Measurements from ENCODE around the gene GRM1.

Gene GRM1

DNA sequence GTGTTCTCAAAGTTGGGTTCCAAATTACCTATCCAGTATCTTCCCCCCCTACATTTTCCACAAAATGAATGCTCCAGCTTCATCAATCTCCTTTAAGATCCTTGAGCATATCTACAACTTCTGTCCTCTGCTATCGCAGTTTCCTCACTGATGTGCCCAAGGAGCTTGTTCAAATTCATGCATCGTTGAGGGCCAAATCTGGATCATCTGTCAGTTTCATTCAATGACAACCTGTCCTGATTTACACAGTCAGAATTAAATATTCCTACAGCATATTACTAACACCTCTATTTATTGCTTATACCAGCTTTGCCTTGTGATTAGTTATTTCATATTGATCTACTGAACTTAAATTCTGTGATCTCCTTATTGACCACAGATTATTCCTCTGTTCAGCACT lies 68.7 kb downstream of the GRM1 start:
- DNase-seq (ENCODE audit: low read depth in 2 of 2): no peak

DNA sequence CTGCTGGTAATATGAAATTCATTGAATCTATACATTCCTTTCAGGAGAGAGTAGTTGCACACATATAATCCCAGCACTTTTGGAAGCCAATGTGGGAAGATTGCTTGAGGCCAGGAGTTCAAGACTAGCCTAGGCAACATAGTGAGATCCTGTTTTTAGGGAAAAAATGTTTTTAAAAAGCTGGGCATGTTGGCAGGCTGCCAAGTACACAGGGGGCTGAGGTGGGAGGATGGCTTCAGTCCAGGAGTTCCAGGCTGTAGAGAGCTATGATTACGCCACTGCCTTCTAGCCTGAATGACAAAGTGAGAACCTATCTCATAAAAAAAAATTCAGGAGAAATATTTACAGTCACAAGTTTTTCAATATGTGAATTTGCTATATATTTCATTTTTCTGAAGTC lies 71.9 kb downstream of the GRM1 start:
- no peak for DNase-seq (ENCODE audit: low read depth in 2 of 2)

DNA sequence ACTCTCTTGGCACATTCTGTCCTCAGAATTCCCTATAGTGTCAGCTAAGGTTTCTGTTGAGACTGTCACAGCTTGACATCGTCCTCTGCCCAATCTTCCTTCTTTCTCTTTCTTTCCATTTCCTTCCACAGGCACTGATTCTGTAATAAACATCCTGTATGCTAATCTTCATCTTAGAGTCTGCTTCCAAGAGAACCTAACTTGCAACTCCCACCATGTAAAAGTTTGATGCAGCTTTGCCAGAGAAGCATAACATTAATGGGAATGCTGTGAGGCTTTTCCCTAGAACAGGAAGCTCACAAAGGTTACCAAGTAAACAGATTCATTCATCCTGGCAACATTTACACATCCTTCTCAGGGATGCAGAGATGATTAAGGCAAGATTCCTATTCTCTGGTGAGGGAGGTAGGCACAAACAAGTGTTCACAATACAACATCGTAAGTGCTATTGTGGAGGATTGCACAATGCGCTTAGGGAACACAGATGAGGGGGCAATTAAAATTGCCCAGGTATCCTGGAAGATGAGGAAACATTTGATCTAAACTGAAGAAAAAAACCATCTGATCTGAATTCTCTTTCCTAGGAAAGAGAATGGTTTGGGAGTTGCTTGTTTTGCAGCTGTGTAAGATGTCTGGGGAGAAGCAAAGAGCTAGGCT lies 74.7 kb downstream of the GRM1 start:
- no peak for DNase-seq (ENCODE audit: low read depth in 2 of 2)

DNA sequence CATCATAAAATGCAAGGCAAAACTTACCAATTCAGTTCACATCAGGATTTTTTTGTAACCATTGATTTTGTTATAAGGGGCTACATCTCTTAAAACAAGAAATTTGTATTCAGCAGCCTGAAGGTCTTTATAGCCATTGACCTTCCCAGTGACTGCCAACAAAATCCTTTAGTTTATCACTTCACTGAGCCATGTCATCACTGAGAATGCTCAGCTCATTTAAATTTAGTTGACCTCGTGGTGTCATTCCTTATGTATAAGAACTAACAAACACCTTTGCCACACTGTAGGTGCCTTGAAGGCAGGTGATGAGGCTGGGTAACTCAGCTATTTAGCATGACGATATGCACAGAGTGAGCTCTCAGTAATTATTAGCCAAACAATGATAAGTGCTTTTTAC lies 77.7 kb downstream of the GRM1 start:
- no peak for DNase-seq (ENCODE audit: low read depth in 2 of 2)

DNA sequence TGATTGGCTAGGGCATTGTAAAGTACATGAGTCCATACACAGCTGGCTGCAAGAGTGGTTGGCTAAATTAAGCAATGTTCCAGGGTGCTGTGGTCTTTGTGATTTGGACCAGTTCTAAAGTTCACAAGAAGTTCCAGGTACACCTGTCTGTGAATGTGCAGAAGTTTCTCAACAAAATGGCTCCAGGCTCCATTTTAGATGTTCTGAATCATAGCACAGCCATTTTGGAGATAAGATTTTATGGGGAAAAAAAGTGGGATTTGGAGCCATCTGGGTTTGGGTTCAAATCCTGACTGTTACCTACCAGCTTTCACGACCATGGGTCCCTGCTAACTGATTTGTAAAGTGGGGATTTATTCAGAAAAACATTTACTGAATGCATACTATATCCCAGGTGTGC lies 82.1 kb downstream of the GRM1 start:
- DNase-seq (ENCODE audit: low read depth in 2 of 2): no peak

DNA sequence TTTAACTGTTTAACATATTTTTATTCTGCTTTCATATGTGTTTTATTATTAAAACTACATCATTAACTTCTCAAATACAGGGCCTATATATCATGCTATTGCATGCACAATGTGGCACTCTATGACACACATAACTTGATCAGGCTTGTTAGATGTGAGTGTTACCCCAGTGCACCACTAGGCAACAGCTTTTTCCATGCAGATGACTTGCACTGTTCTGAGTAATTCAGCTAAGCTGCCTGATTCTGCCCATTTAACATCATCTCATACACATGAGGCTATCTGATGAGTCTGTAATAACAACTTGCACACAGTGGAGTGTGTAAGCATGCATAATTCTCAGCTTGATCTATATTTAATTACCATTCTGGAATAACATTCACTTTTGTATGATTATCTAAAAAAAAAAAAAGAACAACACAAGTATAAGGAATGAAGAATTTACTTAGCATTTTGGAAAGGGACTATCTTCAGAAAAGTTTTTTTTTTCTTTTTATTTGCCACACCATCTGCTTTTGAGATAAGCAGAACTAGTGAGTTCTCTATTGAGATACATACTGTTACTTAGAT lies 83.1 kb downstream of the GRM1 start:
- no peak for DNase-seq (ENCODE audit: low read depth in 2 of 2)

DNA sequence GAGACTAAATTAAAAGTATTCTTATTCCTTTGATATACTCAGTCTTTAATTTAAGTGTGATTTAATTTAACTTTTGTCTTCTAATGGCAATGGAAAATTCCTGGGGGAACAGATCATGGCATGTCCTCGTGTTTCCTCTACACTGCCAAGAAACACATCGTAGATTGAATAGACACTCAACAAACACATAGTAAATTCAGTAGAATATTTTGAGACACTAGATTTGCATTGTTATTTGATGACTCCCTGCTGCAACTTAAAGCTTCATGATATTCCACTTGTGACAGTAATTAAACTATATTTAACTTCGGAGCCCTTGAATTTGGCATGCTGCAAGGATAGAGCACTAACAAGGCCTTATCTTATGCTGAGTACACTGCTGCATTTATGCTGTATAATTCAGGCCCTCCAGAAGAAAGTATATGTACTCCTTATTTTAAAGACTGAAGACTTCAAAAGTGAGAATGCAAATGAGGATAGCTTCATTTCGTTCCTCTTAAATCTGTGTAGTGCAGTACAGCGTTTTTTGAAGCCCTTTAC lies 84.3 kb downstream of the GRM1 start:
- no peak for DNase-seq (ENCODE audit: low read depth in 2 of 2)

DNA sequence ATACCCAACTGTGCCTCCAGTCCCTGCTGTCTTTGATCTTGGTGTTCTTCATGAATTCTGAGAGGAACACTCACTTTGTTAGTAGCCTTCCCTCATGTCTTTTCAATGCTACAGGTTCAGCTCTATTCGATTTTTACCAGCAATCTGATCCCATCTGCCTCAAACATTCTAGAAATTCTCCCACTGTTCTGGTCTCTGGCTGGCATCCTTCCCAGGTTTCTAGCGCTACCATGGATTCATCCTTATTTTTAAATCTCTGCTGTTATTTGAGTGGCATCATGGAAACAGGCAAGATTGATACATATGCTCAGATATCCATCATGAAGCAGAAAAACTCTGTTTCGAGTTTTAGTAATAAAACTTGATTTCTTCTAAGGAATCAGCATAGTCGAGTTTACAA lies 94.8 kb downstream of the GRM1 start:
- no peak for DNase-seq (ENCODE audit: low read depth in 2 of 2)

DNA sequence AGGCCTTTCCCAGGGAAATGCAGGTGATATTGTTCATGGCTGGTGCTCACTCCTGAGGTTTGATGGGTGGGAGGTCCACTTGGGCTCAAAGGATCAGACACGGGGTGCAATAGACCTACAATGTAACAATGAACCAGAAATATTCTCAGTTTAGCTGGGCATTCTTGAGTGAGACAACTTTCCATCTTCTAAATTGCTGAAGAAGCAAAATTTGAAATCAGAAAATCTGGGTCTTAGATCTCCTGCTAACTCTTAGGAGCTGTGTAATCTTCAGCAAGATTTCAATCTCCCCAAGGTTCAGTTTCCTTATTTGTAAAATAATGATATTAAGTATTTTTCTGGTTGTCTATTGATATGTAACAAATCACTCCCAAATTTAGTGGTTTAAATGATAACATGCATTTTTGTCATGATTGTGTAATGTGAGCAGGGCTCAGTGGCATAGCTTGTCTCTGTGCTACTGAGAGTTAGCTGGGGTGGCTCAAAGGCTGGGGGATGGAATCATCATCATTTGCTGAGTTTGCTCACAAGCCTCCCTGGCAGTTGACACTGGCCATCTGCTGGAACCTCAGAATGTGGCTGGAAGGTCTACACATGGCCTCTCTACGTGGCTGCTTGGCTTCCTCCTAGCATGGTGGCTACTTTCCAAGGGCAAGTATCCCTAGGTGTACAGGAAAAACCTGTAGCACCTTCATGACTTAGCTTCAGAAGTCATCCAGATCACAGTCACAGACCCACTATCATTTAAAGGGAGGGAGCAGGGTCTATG lies 98.8 kb downstream of the GRM1 start:
- DNase-seq (ENCODE audit: low read depth in 2 of 2): no peak

DNA sequence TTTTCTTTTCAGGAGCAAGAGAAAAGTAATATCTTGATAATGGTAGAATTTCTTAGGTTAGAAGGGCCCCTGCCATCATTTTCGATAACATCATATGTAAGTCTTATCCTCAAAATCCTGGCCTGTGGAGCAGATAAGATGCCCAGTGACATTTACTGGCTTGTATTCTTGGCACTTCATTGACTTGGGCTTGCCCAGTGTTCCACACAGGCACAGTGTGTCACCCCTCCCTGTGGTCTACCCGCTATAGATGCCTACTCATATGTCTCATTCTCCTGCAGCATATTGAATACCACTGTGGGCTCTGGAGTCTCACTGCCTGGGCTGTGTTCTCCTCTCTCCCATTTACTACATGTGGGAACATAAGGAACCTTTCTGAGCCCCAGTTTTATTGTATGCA lies 105.0 kb downstream of the GRM1 start:
- DNase-seq (ENCODE audit: low read depth in 2 of 2): no peak

DNA sequence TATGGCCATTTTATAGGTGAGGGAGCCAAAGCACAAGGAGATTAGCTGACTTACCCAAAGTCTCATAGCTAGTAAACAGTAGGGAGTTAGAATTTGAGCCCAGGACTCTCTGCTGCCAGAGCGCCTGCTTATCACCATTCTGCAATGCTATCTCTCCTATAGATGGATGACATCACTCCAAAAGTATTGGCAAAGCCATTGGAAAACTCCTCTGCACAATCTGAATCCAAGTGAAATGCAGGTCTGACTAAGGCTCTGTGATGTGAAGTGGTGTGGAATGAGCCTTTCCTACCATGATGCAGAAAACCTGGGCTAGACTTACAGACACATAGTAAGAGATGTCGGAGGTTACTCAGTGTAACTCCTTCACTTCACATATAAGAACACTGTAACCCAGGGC lies 106.3 kb downstream of the GRM1 start:
- no peak for DNase-seq (ENCODE audit: low read depth in 2 of 2)

DNA sequence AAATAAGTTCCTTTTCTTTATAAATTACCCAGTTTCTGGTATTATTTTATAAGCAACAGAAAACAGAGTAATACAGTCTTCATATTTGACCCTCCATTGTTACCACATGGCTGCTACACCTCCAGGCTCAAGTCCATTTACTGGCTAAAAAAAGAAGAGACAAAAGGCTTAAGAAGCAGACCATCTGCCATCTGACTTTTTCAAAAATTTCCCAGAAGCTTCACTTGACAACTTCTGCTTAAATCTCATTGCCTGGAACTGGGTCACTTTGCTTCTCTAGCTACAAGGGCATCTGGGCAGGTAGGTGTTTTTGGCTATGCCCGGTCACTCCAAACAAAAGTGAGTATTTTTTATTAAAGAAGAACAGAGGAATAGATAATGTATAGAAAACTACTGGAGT lies 118.0 kb downstream of the GRM1 start:
- DNase-seq (ENCODE audit: low read depth in 2 of 2): no peak

DNA sequence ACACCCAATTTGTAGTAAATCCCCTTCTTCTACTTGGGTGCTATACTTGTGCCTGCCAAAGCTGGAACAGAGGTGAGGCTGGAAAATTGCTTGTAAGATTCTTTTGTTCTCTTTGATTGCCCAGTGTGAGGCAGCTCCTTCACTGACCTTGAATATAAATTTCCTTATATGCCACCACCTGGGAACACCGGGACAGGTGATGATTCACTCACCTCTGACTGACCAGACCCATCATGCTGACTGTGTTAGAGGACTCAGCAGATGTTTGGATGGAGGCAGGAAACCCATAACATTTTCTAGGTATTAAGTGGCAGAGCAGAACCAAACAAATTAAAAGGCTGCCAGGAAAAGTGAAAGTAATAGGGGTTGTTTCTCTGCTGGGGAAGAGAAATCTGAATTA lies 120.9 kb downstream of the GRM1 start:
- DNase-seq (ENCODE audit: low read depth in 2 of 2): no peak

DNA sequence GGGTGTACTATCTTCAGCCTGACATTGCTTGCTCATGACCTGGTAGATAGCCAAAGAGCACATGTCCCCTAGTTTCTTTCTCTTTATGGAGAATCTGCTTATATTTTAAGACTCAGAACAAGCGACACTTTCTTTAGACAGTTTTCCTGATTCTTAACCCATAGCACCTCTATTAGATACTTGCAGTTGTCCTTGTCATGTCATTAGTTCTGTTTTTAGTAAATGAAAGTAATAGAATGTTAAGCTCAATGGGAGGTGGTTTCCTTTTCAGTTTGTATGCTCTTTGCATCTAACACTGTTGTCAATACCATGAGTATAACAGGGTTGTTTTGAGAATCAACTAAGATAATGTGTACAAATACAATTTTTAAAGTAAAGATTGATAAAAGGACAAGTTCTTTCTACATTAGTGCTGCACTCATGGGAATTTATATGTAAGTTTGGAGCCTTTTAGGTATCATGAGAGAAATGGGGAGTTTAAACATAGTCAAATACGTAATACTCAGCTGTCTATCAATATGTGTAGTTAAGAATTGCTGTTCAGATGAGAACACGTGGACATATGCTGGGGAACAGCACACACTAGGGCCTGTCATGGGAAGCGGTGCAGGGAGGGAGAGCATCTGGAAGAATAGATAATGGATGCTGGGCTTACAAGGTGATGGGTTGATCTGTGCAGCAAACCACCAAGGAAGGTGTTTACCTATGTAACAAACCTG lies 124.3 kb downstream of the GRM1 start:
- no peak for DNase-seq (ENCODE audit: low read depth in 2 of 2)

DNA sequence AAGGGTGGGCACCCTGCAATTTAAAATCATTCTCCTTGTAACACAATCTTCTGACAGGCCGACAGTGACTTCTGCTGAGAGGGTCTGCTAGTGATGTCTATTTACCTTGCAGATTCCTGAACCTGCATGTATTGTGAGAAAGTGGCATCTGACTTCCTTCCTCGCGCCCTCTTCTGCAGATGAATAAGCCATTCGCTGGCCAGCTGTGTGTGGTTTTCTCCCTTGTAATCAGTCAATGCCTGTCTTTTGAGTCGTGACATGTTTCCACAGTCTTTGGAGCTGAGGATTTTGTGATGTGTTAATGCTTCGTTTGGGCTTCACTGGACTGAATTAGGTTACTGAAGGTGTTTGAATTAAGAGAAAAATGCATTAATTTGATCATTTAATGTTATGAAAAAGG lies 125.3 kb downstream of the GRM1 start:
- no peak for DNase-seq (ENCODE audit: low read depth in 2 of 2)

DNA sequence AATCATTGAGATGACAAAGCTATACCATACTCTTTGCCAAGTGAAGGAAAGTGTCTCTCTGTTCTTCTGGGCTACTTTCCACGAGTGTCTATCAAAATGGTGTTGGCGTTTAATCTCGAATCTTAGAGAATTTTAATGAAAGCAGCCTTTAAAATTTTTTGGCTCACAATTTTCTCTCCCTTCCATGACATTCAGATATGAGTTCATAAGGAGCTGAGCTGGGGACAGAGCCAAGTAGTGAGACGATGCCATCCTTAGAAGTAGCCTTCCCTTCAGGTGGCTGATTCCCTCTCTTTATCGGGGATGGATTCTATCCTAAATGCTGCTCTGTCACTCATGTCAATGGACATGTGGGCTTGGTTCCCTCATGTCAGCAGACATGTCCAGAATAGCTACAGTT lies 132.8 kb downstream of the GRM1 start:
- no peak for DNase-seq (ENCODE audit: low read depth in 2 of 2)

DNA sequence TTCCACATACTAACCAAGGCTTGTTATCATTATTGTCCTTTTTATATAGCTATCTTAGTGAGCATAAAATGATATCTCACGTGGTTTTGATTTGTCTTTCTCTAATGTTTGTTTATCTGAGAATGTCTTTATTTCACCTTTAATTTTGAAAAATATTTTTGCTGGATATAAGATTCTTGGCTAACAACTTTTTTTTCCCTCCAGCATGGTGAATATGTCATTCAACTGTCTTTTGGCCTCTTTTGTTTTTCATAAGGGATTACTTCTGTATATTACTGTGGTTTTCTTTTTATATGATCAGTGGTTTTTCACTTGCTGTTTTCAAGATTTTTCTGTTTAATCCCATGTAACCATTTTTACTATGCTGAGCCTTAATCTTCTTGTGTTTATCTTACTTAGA lies 141.0 kb downstream of the GRM1 start:
- DNase-seq (ENCODE audit: low read depth in 2 of 2): no peak

DNA sequence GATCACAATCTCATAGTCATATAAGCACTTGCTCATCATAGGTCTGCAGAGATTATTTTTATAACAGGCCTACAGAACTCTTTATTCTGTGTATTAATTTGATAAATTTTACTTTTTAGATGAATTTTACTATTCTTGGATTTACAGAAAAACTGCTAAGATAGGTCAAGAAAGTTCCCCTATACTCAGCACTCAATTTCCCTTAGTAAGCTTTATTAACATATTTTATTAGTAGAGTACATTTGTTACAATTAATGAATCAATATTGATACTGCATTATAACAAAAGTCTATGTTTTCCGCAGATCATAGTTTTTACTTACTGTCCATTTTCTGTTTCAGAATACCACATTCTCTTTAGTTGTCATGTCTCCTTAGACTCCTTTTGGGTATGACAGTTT lies 148.9 kb downstream of the GRM1 start:
- DNase-seq (ENCODE audit: low read depth in 2 of 2): no peak

DNA sequence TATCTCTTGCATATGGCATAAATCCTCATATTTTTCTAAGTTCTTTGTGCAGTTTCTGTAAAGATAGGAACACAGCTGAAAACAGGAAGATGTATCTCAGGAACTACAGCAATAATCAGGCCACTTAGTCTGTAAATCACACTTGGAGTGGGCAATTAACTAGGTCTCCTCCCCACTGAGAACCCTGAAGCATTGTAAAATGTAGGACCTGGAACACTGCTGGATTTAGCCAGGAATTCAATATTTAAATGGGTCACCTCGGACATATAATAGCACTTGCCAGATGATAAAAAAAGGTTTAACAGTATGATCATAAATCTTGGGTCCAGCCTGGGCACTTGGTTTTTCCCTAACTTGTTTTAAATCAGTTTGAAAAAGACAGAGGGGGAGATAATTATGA lies 155.0 kb downstream of the GRM1 start:
- no peak for DNase-seq (ENCODE audit: low read depth in 2 of 2)

DNA sequence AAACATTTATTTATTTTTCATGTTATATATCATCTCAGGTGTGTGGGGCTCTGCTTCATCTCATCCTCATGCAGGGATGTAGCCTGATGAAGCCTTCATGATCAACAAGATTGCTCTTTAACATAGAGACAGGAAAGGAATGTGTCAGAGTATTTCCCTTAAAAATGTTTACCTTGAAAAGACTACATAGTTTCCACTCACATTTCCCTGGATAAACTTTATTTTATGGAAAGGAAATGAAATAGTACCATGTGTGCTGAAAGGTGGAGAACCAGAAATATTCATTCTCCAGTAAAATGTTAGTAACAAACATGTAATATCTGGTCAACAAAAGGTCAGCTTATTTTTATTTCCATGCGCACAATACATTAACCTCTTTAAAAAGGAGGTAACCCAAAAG lies 155.8 kb downstream of the GRM1 start:
- DNase-seq (ENCODE audit: low read depth in 2 of 2): no peak

DNA sequence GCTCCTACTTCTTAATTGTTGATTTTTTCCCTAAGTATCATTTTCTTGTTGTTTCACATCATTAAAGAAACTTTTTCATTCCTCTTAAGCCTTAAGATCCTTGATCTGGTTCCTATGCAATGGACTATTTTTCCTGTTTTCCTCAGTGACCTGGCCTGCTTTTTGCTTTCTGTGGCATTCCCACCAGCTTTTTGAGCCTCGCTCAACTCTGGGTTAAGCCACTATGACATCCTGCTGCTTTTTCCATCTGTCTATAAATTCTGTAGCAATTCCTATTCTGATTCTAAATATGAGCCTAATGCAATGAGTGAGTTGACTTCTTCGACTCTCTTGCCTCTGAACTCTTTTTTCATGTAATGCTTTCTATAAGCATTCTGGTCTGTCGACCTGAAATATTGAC lies 160.3 kb downstream of the GRM1 start:
- DNase-seq (ENCODE audit: low read depth in 2 of 2): no peak

DNA sequence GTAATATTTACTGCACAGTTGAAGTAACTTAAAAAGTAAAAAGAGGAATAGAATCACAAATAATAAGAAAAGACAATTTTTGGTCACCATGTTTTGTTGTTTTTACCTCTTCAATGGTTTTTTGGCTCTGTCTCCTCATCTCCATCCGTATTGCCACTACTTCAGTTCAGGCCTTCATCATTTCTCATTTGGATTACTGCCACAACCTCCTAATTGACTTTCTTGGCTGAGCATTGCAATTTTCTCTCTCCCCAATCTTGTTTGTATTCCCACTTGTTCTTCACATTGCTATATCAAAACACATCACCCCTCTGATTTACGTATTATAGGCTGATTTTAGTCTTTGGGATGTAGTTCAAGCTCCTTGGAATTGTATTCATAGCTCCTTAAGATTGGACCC lies 161.7 kb downstream of the GRM1 start:
- no peak for DNase-seq (ENCODE audit: low read depth in 2 of 2)

DNA sequence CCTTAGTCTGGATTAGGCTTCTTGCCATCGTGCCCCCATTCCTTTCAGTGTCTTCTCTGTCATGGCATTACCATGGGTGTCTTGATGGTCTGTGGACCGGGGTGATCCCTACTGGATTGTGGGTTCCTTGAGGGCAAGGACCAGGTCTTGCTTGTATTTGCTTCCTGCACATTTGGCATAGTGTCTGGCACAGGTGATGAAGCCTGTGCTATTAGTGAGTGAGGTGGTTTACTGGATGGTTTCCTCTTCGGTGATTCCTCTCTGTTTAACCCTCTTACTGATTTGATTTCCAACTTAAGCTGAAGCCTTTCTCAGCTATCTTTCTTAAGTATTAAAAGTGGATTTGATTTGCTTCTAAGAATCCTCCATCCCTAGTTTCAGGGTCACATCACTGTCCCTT lies 162.3 kb downstream of the GRM1 start:
- no peak for DNase-seq (ENCODE audit: low read depth in 2 of 2)

All from fibroblast of skin of left biceps (primary cell).